WTC11 (cell line): Measurements from ENCODE around the gene SNX1. TPM values are rescaled to one million over a fixed set of nuclear protein-coding genes. Genes with fewer than 3 reads are reported as not detected.

Source experiments
- GTF2I ChIP-seq: fragments of 250-450 bp; sonication (Bioruptor Pico); conservative IDR thresholded peaks from 2 replicates; pipeline ENCODE4 v1.4.0; 2021; ENCODE audit warnings: mild to moderate bottlenecking
- JAZF1 ChIP-seq: fragments of 250-450 bp; sonication (Bioruptor Pico); IDR thresholded peaks from 2 replicates; pipeline ENCODE4 v1.9.0; 2021; ENCODE audit warnings: moderate library complexity, mild to moderate bottlenecking, inconsistent platforms
- JUN ChIP-seq: sonication (generic); formaldehyde crosslinking; IDR thresholded peaks from 2 replicates; pipeline ENCODE4 v1.8.0; 2023; ENCODE audit warnings: mild to moderate bottlenecking, missing genetic modification reagents
- MLX ChIP-seq: sonication (generic); formaldehyde crosslinking; IDR thresholded peaks from 2 replicates; pipeline ENCODE4 v1.8.1; 2023; ENCODE audit warnings: mild to moderate bottlenecking, missing genetic modification reagents, moderate library complexity
- MXD4 ChIP-seq: fragments of 250-450 bp; sonication (Bioruptor Pico); IDR thresholded peaks from 2 replicates; pipeline ENCODE4 v1.8.0; 2021; ENCODE audit warnings: mild to moderate bottlenecking, moderate library complexity, borderline replicate concordance
- MYBL2 ChIP-seq: sonication (generic); formaldehyde crosslinking; IDR thresholded peaks from 2 replicates; pipeline ENCODE4 v1.8.1; 2023; ENCODE audit warnings: mild to moderate bottlenecking, moderate library complexity, missing genetic modification reagents
- NFE2L1 ChIP-seq: sonication (generic); formaldehyde crosslinking; IDR thresholded peaks from 2 replicates; pipeline ENCODE4 v1.8.1; 2023; ENCODE audit warnings: missing genetic modification reagents
- NR1H2 ChIP-seq: sonication (generic); formaldehyde crosslinking; IDR thresholded peaks from 2 replicates; pipeline ENCODE4 v1.9.0; 2021; ENCODE audit warnings: mild to moderate bottlenecking, moderate library complexity, missing genetic modification reagents
- NR2C2 ChIP-seq: sonication (generic); formaldehyde crosslinking; IDR thresholded peaks from 2 replicates; pipeline ENCODE4 v1.8.0; 2022; ENCODE audit warnings: mild to moderate bottlenecking, missing genetic modification reagents
- PREB ChIP-seq: sonication (generic); formaldehyde crosslinking; IDR thresholded peaks from 2 replicates; pipeline ENCODE4 v1.8.1; 2022; ENCODE audit warnings: mild to moderate bottlenecking, missing genetic modification reagents, moderate library complexity, borderline replicate concordance
- SMAD4 ChIP-seq: sonication (generic); formaldehyde crosslinking; IDR thresholded peaks from 2 replicates; pipeline ENCODE4 v1.8.0; 2022; ENCODE audit warnings: mild to moderate bottlenecking, missing genetic modification reagents
- TCF7 ChIP-seq: sonication (generic); formaldehyde crosslinking; IDR thresholded peaks from 2 replicates; pipeline ENCODE4 v1.8.0; 2022; ENCODE audit warnings: mild to moderate bottlenecking, low read depth, missing genetic modification reagents, moderate library complexity
- TEAD1 ChIP-seq: sonication (generic); formaldehyde crosslinking; IDR thresholded peaks from 2 replicates; pipeline ENCODE4 v1.8.0; 2022; ENCODE audit warnings: mild to moderate bottlenecking, missing genetic modification reagents
- TEAD4 ChIP-seq: sonication (generic); formaldehyde crosslinking; IDR thresholded peaks from 2 replicates; pipeline ENCODE4 v1.8.0; 2022; ENCODE audit warnings: mild to moderate bottlenecking, missing genetic modification reagents
- USF2 ChIP-seq: sonication (generic); formaldehyde crosslinking; IDR thresholded peaks from 2 replicates; pipeline ENCODE4 v1.8.1; 2023; ENCODE audit warnings: mild to moderate bottlenecking, missing genetic modification reagents, moderate library complexity
- ZBTB21 ChIP-seq: sonication (generic); formaldehyde crosslinking; IDR thresholded peaks from 2 replicates; pipeline ENCODE4 v1.8.1; 2023; ENCODE audit warnings: mild to moderate bottlenecking, missing genetic modification reagents, borderline replicate concordance
- ZNF138 ChIP-seq: sonication (generic); formaldehyde crosslinking; conservative IDR thresholded peaks from 2 replicates; pipeline ENCODE4 v1.8.1; 2022; ENCODE audit warnings: mild to moderate bottlenecking, moderate library complexity, missing genetic modification reagents
- ZNF232 ChIP-seq: sonication (generic); formaldehyde crosslinking; IDR thresholded peaks from 2 replicates; pipeline ENCODE4 v1.8.0; 2022; ENCODE audit warnings: mild to moderate bottlenecking, missing genetic modification reagents
- ZNF416 ChIP-seq: fragments of 250-450 bp; sonication (Bioruptor Pico); IDR thresholded peaks from 2 replicates; pipeline ENCODE4 v1.9.0; 2021; ENCODE audit warnings: mild to moderate bottlenecking, inconsistent platforms
- ZNF512 ChIP-seq: sonication (generic); formaldehyde crosslinking; IDR thresholded peaks from 2 replicates; pipeline ENCODE4 v1.8.1; 2022; ENCODE audit warnings: missing genetic modification reagents, borderline replicate concordance
- ZNF532 ChIP-seq: fragments of 250-450 bp; sonication (Bioruptor Pico); IDR thresholded peaks from 2 replicates; pipeline ENCODE4 v1.9.0; 2021; ENCODE audit warnings: mild to moderate bottlenecking, borderline replicate concordance
- total RNA-seq: library from RNA; stranded (reverse); gene quantifications from 3 replicates; pipeline ENCODE4 v1.2.3, GENCODE V29; 2021
- TF ChIP-seq, protein P1 (sequence below): sonication (generic); formaldehyde crosslinking; IDR thresholded peaks from 2 replicates; pipeline ENCODE4 v1.8.0; 2023; ENCODE audit warnings: missing genetic modification reagents
- TF ChIP-seq, protein P2 (sequence below): sonication (generic); formaldehyde crosslinking; IDR thresholded peaks from 2 replicates; pipeline ENCODE4 v1.8.0; 2022; ENCODE audit warnings: mild to moderate bottlenecking, missing genetic modification reagents
- TF ChIP-seq, protein P3 (sequence below): sonication (generic); formaldehyde crosslinking; IDR thresholded peaks from 2 replicates; pipeline ENCODE4 v1.8.1; 2023; ENCODE audit warnings: mild to moderate bottlenecking, missing genetic modification reagents, borderline replicate concordance

The SNX1 gene
- total RNA-seq, 1 experiment from 2014 or later, result 65.7 TPM

DNA sequence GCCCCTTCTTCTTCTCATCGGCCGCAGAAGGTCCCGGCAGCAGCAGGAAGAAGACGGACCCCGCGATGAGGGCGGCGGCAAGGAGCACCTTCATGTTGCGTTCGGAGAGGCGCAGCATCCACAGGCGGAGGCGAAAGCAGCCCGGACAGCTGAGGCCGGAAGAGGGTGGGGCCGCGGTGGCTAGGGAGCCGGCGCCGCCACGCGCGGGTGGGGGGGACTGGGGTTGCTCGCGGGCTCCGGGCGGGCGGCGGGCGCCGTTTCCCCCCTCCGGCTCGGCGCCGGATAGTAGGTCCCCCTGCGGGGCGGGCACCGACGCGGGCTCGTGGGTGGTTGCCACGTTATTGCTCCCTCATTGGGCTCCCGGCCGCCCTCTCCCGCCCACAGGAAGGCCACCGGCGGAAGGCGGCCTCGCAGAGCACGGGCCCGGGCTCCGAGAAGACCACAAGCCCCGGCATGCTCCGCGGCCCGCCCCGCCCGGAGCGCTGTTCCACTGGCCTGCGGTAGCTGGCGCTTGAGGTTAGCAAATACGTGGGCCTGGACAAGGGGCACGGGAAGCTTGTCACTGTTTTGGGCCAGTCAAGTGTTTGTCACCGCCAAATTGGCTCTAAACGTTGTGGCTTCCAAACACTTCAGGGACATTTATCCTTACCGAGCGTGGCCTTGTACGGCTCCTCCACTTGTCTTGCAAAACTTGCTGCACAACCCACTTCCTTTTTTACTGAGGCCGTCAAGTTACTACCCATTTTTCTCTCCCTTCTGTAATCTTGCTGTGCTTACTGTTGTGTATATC is 67.3 kb downstream of the SNX1 start, which contains the start of gene PPIB (continued):
- TF ChIP-seq TEAD4 (CRISPR knock-in tag), result no peak
- TF ChIP-seq MXD4 (CRISPR knock-in tag), result no peak
- TF ChIP-seq, protein P1, sequence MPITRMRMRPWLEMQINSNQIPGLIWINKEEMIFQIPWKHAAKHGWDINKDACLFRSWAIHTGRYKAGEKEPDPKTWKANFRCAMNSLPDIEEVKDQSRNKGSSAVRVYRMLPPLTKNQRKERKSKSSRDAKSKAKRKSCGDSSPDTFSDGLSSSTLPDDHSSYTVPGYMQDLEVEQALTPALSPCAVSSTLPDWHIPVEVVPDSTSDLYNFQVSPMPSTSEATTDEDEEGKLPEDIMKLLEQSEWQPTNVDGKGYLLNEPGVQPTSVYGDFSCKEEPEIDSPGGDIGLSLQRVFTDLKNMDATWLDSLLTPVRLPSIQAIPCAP (CRISPR knock-in tag), result no peak
- TF ChIP-seq SMAD4 (CRISPR knock-in tag), result no peak
- no peak for TF ChIP-seq MYBL2
- TF ChIP-seq JUN (CRISPR knock-in tag), result no peak
- TF ChIP-seq MLX (CRISPR knock-in tag), result no peak
- no peak for TF ChIP-seq NR1H2 (CRISPR knock-in tag)
- no peak; the same call in 1 of the 2 replicates for TF ChIP-seq ZNF232
- TF ChIP-seq ZNF138 (CRISPR knock-in tag), result no peak
- no peak for TF ChIP-seq NFE2L1 (CRISPR knock-in tag)
- TF ChIP-seq PREB (CRISPR knock-in tag), result no peak
- TF ChIP-seq NR2C2 (CRISPR knock-in tag), result no peak
- no peak for TF ChIP-seq ZBTB21
- TF ChIP-seq ZNF416 (CRISPR knock-in tag), result no peak
- no peak for TF ChIP-seq JAZF1
- TF ChIP-seq GTF2I (CRISPR knock-in tag), result no peak
- TF ChIP-seq, protein P2, sequence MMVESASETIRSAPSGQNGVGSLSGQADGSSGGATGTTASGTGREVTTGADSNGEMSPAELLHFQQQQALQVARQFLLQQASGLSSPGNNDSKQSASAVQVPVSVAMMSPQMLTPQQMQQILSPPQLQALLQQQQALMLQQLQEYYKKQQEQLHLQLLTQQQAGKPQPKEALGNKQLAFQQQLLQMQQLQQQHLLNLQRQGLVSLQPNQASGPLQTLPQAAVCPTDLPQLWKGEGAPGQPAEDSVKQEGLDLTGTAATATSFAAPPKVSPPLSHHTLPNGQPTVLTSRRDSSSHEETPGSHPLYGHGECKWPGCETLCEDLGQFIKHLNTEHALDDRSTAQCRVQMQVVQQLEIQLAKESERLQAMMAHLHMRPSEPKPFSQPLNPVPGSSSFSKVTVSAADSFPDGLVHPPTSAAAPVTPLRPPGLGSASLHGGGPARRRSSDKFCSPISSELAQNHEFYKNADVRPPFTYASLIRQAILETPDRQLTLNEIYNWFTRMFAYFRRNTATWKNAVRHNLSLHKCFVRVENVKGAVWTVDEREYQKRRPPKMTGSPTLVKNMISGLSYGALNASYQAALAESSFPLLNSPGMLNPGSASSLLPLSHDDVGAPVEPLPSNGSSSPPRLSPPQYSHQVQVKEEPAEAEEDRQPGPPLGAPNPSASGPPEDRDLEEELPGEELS, result 0 out of 2 replicates have a peak, but pooled peaks have one; percentile 61
- peak; percentile 52 for TF ChIP-seq USF2 (CRISPR knock-in tag)
- no peak; the same call in 1 of the 2 replicates for TF ChIP-seq TEAD1 (CRISPR knock-in tag)
- TF ChIP-seq ZNF532 (CRISPR knock-in tag), result no peak
- no peak for TF ChIP-seq ZNF512 (CRISPR knock-in tag)
- TF ChIP-seq, protein P3, sequence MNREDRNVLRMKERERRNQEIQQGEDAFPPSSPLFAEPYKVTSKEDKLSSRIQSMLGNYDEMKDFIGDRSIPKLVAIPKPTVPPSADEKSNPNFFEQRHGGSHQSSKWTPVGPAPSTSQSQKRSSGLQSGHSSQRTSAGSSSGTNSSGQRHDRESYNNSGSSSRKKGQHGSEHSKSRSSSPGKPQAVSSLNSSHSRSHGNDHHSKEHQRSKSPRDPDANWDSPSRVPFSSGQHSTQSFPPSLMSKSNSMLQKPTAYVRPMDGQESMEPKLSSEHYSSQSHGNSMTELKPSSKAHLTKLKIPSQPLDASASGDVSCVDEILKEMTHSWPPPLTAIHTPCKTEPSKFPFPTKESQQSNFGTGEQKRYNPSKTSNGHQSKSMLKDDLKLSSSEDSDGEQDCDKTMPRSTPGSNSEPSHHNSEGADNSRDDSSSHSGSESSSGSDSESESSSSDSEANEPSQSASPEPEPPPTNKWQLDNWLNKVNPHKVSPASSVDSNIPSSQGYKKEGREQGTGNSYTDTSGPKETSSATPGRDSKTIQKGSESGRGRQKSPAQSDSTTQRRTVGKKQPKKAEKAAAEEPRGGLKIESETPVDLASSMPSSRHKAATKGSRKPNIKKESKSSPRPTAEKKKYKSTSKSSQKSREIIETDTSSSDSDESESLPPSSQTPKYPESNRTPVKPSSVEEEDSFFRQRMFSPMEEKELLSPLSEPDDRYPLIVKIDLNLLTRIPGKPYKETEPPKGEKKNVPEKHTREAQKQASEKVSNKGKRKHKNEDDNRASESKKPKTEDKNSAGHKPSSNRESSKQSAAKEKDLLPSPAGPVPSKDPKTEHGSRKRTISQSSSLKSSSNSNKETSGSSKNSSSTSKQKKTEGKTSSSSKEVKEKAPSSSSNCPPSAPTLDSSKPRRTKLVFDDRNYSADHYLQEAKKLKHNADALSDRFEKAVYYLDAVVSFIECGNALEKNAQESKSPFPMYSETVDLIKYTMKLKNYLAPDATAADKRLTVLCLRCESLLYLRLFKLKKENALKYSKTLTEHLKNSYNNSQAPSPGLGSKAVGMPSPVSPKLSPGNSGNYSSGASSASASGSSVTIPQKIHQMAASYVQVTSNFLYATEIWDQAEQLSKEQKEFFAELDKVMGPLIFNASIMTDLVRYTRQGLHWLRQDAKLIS, result no peak
- TF ChIP-seq TCF7, result no peak
